HG03571 (cell line): Measurements from ENCODE around the gene MARCO.

Experiments
- ATAC-seq: cut with Tn5 transposase; IDR thresholded peaks from one replicate; pipeline ENCODE4 v1.9.1; 2021; ENCODE audit not compliant: unreplicated experiment

Gene MARCO

DNA sequence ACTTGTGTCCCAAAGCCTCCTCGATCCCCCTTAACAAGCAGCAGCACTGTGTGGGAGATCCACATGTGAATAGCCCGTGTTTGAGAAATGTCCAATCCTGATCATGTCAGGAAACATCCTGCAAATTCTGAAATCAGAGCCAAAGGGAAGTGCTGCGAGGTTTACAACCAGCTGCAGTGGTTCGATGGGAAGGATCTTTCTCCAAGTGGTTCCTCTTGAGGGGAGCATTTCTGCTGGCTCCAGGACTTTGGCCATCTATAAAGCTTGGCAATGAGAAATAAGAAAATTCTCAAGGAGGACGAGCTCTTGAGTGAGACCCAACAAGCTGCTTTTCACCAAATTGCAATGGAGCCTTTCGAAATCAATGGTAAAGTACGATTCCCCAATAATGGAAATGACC is at the start of gene MARCO:
Gene MARCO (plus strand): TSS at position 164 of the 400 bp plus-strand sequence. CDS start 107 bp downstream, at position 271.
- ATAC-seq, result no peak

DNA sequence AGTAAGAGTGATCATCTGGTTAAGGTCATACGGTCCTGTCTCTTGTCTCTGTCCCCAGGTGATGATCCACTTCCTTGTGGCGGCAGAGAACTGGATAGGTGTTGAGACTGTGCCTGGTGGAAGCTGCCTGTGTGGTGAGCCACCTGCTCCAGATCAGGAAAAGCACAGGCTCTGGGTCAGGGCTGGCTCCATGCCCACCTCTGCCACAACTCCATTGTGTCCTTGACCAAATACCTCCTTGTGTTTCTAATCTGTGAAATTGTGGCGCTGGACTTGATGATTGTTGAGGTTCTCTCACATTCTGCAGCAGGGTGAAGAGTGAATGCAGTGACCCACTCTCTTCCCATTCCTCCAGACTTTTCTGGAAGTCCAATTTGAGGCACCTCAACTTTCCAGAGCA is 48.9 kb upstream of the MARCO start:
- no peak for ATAC-seq

- ATAC-seq, result no peak
Measured at GRCh38 chr2:118902266-118903028, 39.5 kb upstream of the MARCO start.

DNA sequence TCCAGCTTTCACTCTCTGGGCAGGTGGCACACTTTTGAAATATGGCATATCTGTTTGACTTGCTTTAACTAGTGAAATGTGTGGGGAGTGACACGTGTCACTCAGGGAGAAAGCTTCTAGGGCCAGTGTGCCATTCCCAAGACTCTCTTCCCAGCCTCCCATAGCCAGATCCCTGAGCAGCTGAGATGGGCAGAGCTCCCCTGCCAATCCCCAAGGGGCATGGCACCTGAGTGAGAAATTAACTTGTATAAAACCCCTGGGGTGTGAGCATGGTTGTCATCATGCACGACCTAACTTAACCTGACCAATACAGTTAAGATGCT is 39.0 kb upstream of the MARCO start:
- ATAC-seq, result no peak

- no peak for ATAC-seq
Measured at GRCh38 chr2:118903551-118904479, 38.2 kb upstream of the MARCO start.

- no peak for ATAC-seq
Measured at GRCh38 chr2:118905206-118905605, 36.8 kb upstream of the MARCO start.

DNA sequence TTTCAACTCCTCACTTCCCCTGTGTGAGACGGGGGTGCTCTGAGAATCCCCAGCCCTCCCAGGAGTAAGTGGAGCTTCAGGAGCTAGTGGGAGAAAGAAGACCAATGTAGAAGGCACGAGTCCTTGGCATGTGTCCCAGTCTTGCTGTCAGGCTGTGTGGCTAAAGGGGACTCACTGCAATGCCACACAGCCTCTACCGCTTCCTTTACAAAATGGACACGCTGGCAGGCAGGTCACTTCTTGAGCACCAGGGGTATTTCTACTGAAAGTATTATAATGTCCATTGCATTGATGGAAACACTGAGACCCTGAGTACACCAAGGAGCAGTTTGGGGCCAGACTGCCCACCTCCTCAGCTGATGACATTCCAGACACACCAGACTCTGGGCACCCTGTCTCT is 35.8 kb upstream of the MARCO start:
- ATAC-seq, result no peak

DNA sequence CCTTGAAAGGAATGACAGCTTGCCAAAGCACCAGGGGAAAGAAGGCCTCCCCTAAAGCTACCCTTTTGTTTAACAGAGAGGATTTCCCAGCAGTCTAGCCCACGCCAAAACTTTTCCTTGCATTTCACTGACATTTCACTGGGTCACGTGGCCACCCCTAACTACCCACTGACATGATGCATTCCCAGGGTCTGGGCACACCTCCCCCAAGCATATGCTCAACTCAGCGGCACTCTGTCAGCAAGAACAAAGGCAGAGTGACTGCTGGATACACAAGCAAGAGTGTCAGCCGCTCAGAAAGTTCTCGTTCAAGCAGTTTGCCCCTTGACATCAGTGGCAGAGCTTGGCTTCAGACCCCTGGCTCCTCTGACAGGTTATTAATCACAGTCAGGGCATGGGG is 34.2 kb upstream of the MARCO start:
- no peak for ATAC-seq

DNA sequence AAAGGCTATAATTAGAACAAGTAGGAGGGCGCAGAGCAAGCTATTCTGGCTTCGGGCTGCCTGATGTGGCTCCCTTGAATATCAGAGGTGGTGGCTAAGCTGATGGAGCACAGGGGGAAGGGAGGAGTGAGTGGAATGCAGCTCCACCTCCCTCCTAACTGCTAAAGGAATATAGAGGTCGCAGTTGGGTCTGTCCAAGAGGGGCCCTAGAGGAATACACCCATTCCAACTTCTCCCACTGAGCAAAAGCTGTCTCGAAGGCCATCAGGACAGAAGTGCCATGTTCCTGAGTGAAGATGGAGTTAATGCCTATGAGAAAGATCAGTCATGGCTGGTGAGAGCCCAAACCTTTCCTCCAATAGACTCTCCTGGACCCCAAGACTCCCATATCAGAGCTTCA is 32.8 kb upstream of the MARCO start:
- ATAC-seq, result no peak

- no peak for ATAC-seq
Measured at GRCh38 chr2:118911166-118911856, 30.7 kb upstream of the MARCO start.

GRCh38 chr2:118911936-118912335 is 30.1 kb upstream of the MARCO start:
- ATAC-seq, result no peak

DNA sequence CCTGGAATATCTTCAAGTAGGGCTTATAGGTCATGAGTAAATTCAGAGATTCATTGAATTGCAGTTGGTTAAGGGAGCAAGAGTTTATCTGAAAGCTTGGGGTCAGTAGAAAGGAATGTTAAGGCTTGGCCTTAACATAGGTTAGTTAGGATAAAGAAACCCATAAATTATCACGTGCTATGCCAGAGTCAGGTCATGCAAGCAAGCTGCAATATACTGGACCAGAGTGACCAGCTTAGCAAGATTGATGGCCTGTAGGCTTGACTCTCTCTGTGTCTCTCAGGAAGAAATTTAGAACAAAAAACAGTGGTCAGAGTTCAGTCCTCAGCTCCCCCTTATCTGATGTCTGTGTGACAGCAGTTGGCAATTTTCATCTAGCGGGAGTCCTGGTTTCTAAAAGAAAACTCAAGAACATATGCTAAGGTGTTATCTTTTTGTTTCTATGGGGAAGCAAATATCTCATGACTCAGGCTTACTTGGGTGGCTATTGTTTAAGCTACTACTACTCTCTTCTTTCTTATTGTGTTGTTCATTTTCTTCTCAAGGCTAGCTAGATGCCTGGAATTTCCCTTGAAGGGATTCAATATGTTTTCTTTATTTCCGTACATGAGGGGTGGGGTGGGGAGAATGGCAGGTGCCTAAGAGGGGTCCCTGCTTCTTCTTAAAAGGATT is 28.7 kb upstream of the MARCO start:
- no peak for ATAC-seq

DNA sequence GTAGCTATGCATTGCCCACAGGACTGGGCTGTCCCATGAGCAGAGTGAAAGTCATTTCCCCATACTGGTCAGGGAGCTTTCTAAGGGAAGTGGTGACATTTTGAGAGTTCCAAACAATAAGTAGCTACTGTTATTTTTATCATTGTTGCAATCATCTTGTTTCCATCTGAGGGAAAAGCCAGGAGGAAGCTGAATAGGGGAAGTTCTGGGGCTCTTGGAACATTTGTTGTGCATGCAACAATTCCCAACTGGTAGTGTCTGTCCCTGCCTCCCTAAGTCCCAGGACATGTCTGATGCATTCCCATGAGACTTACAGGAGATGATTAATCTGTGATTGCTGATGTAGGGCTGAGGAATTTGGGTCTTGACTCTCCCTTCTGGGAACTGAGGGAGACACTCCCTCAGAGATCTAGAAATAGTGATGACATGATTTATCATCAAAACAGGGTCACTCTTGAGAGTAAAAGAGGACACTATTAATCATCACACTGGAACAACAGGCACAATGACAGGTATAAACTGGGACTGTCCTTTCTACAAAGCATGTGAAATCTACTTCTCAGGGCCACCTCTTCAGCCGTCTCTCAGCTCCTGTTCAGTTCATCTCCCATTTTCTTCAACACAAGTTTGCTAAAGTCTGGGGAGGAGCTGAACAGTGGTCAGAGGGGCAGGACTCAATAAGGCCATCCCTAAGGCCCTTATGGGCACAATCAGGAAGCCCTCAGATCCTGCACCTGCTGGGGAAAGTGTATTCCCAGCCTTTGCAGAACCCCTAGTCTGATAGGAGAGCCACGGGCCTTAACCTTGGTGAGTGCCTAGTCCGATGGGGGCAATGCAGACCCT is 28.0 kb upstream of the MARCO start:
- ATAC-seq, result no peak

- ATAC-seq, result no peak
Measured at GRCh38 chr2:118914721-118915453, 27.1 kb upstream of the MARCO start.

GRCh38 chr2:118918017-118918416 is 24.0 kb upstream of the MARCO start:
- ATAC-seq, result no peak

DNA sequence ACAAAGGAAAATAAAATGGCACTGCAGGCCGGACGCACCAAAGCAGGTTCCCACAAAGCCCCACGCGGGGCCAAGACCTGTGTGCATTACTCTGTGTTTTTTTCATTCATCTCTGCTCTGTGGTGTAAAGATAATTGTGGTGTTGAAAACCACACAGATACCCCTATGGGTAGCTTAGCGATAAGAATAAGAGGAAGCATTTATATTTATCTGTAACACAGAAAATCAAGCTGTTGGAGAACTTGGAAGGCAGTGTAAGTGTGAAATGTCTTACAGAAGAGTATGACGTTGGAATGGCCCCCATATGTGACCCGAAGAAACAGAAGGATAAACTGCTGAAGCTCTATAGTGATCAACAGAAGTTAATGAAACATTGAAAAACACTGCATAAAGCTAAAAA is 20.3 kb upstream of the MARCO start:
- ATAC-seq, result no peak

GRCh38 chr2:118922254-118922653 is 19.7 kb upstream of the MARCO start:
- ATAC-seq, result no peak

GRCh38 chr2:118923371-118923770 is 18.6 kb upstream of the MARCO start:
- ATAC-seq, result no peak

DNA sequence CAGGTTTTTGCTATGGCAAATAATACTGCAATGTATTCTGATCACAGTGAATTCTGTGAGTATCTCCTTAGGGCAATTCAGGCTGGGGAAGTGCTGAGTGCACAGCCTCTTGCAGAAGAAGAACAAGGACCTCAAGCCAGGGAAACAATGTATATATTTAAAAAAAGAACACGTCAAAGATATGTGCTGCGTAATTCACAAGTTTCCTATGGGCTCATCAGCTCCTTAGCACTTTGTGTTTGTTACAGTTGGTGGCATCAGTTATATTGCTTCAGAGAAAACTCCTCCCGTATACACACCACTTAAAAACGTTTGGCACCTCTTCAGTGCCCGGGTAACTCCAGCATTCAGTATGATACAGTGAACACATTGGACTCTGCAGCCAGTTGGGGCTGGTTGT is 16.5 kb upstream of the MARCO start:
- ATAC-seq, result no peak

- no peak for ATAC-seq
Measured at GRCh38 chr2:118925981-118926380, 16.0 kb upstream of the MARCO start.
